ENCODE measurements around the gene PDE4D.

DNA sequence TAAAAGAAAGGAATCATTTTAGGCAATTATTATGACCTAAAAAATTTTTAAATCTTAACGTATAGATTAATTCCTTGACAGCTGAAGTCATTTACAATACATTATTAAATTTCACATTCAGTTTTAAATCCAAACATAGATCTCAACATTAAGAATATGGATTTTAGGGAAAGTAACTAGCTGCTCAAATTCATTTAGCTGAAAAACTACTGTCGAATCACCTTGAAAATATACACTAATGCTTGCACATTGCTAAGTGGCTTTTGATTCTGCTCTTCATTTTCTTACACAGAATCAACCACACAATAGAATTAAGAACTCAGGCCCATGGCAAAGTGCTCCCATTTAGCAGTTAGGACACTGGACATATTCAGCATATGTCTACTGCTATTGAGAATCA lies 856.5 kb downstream of the PDE4D start:
- TF ChIP-seq, protein P1, sequence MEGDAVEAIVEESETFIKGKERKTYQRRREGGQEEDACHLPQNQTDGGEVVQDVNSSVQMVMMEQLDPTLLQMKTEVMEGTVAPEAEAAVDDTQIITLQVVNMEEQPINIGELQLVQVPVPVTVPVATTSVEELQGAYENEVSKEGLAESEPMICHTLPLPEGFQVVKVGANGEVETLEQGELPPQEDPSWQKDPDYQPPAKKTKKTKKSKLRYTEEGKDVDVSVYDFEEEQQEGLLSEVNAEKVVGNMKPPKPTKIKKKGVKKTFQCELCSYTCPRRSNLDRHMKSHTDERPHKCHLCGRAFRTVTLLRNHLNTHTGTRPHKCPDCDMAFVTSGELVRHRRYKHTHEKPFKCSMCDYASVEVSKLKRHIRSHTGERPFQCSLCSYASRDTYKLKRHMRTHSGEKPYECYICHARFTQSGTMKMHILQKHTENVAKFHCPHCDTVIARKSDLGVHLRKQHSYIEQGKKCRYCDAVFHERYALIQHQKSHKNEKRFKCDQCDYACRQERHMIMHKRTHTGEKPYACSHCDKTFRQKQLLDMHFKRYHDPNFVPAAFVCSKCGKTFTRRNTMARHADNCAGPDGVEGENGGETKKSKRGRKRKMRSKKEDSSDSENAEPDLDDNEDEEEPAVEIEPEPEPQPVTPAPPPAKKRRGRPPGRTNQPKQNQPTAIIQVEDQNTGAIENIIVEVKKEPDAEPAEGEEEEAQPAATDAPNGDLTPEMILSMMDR (IDR thresholded peaks at IDR 0.05): no peak
- TF ChIP-seq REST (IDR thresholded peaks at IDR 0.05; ENCODE audit: insufficient read depth in 1 of 2, low read depth in 2 of 2, low read length in 1 of 2) (no peak), POLR2AphosphoS5 (IDR thresholded peaks at IDR 0.05; ENCODE audit: low read depth, low read length) (no peak), TCF7L2 (IDR thresholded peaks at IDR 0.05; ENCODE audit: low read depth, low read length) (no peak), SIN3A (IDR thresholded peaks at IDR 0.05; ENCODE audit: borderline replicate concordance, insufficient read depth, low read depth, low read length) (no peak)
